GM12801 (cell line): ENCODE results near the gene HAPSTR1.

Experiments used
- CTCF ChIP-seq: IDR thresholded peaks from one replicate; pipeline ENCODE4 v1.5.1; 2011; ENCODE audit warnings: control low read depth; ENCODE audit not compliant: insufficient read length; ENCODE audit errors: extremely low read depth

The HAPSTR1 gene

GRCh38 chr16:9095171-9095570 is 3.7 kb downstream of the HAPSTR1 start:
- TF ChIP-seq CTCF = no peak

DNA sequence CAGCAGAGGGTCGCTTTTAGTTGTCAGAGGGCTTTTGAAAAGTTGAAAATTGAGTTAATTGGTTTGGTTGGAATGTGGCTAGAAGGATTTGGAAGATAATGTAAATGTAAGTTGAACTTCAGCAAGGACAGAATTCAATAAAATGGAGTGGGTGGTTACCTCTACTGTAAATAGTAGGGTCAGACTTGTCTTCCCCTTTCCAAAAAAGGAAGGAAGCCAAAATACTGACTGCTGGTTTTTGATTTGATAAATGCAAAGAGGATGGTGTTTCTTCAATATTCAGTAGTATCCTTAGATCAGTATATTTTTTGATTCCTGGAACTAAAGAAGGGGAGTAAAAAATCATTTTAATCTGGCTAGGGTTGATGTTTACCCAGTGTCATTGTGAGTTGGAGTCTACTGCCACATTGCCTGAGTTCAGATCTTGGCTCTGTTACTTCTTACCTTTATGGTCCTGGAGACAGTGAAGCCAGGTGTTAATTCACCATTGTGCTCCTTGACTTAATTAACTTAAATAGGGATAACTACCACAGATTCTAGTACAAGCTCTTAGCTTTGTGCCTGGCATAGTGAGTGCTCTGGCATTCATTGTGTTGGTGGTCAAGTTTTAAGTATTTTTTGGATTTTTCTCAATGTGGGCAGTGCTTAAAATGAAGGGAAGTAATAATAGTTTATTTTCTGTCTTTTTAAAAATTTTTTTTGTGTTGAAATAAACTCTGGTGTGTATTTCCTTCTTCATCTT is 4.4 kb downstream of the HAPSTR1 start:
- no peak for TF ChIP-seq CTCF

- TF ChIP-seq CTCF = no peak
Measured at GRCh38 chr16:9096416-9096952, 5.0 kb downstream of the HAPSTR1 start.

- TF ChIP-seq CTCF = no peak
Measured at GRCh38 chr16:9097266-9098219, 6.1 kb downstream of the HAPSTR1 start.

GRCh38 chr16:9098377-9099090 is 7.1 kb downstream of the HAPSTR1 start:
- no peak for TF ChIP-seq CTCF

DNA sequence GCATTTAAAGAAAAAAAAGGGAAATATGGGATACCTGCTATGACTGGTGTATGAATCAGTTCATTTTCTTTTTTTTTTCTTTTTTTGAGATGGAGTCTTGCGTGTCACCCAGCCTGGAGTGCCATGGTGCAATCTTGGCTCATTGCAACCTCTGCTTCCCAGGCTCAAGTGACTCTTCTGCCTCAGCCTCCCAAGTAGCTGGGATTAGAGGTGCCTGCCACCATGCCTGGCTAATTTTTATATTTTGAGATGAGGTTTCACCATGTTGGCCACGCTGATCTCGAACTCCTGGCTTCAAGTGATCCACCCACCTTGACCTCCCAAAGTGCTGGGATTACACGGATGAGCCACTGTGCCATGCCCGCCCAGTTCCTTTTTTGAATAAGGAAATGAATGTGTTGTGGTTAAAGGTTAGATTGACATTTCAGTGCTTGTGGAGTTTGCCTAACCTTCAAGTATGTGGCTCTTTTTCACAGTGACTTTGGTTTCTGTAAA is 7.7 kb downstream of the HAPSTR1 start:
- TF ChIP-seq CTCF = no peak
